GM18505 (cell line): ENCODE results near the gene B4GALT1.
A peak's percentile ranks its signal among the peaks of the same experiment; 100 is the strongest.

Source experiments
- ATAC-seq: cut with Tn5 transposase; IDR thresholded peaks from one replicate; pipeline ENCODE4 v1.9.1; 2021; ENCODE audit not compliant: unreplicated experiment
- POLR2A ChIP-seq: IDR thresholded peaks from 4 replicates; pipeline ENCODE4 v1.6.1; 2011; ENCODE audit warnings: borderline replicate concordance; ENCODE audit not compliant: insufficient read depth, insufficient read length; ENCODE audit errors: extremely low read depth

Gene B4GALT1

DNA sequence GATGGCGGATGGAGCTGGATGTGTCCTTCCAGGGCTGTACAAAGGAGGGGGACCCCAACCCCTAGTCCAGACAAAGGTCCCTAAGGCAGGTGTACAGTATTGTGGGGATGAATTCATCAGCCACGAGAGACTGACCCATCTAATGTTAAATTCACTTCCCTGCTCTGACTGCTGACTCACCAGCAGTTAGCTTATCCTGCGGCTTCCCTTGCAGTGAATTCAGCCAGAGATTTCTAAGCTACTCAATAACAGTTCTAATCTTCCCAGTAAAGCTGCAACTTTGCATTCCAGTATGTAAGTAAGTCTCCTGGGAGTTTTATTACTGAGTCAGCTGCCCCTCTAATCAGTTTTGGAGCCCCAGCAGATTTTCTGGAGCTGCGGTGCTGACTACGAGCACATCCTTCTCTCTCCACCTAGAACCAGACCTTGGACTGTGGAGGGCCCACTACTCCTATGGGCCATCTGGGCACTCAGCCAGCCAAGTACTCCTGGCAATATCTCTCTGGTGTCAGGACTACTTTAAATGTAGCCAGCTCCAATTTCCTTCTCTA lies 16.1 kb downstream of the B4GALT1 start:
- no peak for ATAC-seq

DNA sequence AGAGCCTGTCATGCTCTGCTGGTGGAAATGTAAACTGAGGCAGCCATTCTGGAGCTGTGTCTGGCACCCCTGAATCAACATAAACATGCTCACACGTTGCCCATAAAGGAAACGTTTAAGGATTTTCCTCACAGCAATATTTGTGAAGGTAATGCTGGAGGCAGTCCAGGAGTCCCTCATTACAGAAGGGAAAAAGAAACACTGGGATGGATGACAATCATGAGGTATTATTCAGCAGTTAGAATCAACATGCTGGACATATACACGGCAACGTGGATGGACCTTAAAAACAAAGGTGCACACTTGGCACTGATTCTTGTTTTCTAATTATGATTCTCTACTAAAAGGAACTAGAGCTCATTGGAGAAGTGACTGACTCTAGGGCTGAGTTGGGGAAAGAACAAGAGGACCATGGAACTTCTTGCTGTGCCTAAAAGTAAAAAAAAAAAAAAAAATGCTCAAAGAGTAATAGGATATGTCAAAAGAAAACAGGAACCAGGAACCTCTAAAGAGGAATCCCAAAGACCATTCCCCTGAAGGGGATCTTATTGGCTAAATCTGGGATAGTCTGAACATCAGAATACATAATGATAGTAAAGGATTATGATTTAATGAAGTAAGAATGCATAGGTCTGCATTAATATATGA lies 18.6 kb downstream of the B4GALT1 start:
- TF ChIP-seq POLR2A, result no peak
- no peak for ATAC-seq

More for the DNA sequence above, 16.1 kb downstream of the B4GALT1 start:
- TF ChIP-seq POLR2A, result peak; percentile 17

DNA sequence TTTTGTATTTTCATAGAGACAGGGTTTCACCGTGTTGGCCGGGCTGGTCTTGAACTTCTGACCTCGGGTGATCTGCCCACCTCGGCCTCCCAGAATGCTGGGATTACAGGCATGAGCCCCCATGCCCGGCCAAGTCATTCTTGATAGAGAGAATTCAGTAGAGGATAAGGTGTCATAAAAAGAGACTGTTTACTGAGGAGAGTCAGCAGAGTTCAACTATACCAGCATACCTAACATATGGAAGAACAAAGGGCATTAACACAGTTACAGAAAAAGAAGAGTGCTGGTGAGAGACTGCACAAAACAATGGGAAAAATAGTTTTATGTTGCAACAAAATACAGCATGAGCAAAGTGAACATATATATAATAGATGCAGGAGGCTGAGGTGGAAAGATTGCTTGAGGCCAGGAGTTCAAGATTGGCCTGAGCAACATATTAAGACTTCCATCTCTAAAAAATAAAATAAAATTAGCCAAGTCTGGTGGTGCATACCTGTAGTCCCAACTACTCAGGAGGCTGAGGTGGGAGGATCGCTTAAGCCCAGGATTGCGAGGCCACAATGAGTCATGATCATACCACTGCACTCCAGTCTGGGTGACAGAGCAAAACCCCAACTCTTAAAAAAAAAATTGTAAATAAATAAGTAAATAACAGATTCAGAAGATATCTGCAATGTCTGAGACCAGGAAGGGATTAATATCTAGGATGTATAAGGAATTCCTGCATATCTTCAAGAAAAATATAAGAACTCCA lies 19.5 kb downstream of the B4GALT1 start:
- TF ChIP-seq POLR2A, result no peak
- ATAC-seq, result no peak

GRCh38 chr9:33146298-33146697 lies 20.8 kb downstream of the B4GALT1 start:
- TF ChIP-seq POLR2A, result no peak
- ATAC-seq, result no peak

DNA sequence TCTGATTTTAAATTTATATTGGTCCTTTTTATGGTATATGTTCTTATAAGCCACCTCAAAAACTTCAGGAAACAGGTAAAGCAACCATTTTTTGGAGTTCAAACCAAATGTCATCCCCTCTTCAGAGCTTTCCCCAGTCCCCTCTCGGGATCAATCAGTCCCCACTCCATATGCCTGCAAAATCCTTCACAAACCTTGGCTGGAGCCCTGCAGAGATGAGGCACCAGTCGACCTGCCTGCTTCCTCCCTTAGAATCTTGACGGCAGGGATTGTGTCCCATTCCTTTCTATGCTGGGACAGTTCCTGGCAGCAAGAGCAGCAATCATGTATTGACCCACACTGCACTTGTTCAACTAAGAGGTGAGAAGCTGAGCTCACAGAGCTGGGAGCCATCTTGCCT lies 22.6 kb downstream of the B4GALT1 start:
- no peak for TF ChIP-seq POLR2A
- ATAC-seq, result no peak

- ATAC-seq, result no peak
- no peak for TF ChIP-seq POLR2A
Observed at GRCh38 chr9:33143241-33143661, 23.9 kb downstream of the B4GALT1 start.

DNA sequence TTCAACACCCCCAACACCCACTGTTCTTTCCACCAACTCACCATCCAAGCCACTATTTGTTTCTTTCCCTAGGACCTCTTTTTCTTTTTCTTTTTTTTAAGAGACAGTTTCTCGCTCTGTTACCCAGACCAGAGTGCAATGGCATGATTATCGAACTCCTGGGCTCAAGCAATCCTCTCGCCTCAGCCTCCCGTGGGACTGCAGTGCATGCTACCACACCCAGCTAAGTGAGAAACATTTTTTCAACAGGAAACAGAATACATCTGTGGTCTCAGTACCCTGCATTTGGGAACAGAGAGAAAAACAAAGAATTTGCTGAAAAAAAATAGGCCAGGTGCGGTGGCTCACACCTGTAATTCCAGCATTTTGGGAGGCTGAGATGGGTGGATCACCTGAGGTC lies 24.6 kb downstream of the B4GALT1 start:
- TF ChIP-seq POLR2A, result no peak

DNA sequence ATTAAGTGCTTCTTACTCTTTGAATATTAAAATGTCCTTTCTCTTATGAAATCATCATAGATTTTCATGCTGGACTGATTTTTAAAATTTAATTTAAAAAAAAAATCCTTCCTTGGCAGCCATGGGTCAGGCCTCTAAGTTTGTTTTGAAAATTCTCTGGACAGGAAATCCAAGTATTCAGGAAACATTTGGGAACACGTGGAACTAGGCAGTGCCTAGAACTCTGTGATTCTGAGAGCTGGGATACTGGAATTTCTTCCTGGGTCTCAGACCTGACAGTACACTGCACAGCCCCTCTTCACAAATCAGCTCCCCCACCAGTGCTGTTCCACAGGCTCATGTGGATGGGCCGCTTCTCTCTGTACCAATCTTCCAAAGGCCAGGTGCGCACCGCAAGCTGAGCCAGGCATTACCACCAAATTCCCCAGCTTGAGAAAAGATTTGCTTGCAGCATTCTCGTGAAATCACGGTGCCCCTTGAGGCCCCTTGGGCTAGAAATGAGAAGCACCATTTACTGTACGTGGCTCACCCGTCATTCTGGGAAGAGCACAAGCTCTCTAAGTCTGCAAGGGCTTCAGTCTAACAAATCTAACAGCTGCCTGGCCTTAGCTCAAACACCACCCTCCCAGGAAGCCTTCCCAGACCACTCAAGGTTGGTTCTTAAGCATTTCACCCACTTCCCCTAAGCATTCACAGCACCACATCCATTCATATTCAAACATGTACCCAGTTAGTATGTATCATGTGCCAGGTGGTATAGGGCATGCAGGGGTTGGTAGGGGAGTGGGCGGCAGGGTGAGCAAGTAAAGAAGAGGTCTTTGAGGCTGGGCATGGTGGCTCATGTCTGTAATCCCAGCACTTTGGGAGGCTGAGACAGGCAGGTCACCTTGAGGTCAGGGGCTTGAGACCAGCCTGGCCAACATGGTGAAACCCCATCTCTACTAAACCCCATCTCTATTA lies 26.5 kb downstream of the B4GALT1 start:
- ATAC-seq, result no peak
- no peak for TF ChIP-seq POLR2A

More for the DNA sequence above, 24.6 kb downstream of the B4GALT1 start:
- no peak for ATAC-seq

DNA sequence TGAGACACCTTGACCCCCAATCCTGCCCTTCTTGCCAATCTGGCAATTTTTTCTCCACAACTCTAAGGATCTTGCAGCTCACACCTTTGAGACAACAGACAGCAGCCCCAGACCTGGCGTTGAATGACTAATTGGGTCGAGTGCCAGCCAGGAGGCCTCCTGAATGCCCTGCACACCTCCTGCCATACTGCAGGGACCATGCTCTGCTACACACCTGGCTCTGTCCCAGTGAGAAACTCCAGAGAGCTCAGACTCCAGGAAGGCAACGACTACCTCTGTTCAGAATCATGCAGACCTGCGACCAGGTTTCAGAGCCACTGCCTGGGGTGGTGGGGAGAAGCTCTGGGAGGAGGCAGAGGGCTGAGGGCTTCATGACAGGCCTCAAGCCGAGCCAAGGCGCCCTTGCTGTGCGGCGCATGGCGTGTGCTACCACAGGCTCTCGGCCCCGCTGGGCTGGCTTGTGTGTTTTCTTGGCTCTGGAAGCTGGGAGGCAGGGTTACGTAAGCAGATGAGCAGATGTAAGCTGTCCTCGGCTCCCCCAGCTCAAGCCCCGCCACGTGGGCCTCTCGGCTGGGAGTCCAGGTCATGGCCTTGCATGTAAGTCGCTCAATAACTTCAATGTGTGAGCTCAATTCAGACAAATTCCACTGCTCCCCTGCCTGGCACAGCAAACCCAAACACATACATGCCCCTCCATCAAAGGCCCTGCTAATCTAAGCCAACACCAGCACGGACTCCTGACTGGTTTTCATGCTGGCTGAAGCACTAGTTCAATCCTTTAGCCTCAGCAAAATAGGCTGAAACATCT lies 27.5 kb downstream of the B4GALT1 start:
- ATAC-seq, result no peak
- TF ChIP-seq POLR2A, result no peak

DNA sequence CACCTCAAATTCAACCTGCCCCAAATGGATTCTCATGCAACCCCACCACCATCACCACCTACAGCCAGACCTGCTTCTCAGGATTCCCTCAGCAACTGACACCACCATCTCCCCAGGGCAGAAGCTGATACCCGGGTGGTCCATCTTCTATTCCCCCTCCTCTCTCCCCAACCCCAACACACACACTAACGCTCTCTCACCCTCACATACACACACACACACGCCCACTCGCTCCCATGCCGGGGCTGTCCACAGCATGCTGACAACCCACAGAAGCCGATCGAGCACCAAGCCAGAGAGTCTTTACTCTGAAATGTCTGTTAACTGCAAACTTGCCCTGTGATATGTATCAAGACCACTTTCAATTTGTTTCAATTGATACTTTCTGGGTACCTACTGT lies 28.4 kb downstream of the B4GALT1 start:
- ATAC-seq, result no peak
- no peak for TF ChIP-seq POLR2A

GRCh38 chr9:33137781-33138264 lies 29.3 kb downstream of the B4GALT1 start:
- no peak for ATAC-seq
- no peak for TF ChIP-seq POLR2A
